IMR-90 (cell line): ENCODE results near the gene PPP2R5A. TPM values are rescaled to one million over a fixed set of nuclear protein-coding genes. Genes with fewer than 3 reads are reported as not detected.

ENCODE experiments used
- ATAC-seq: fragments of 200-7000 bp; cut with Tn5 transposase; 2 replicates; pipeline ENCODE4 v1.9.1; 2020; ENCODE audit warnings: low read depth, mild to moderate bottlenecking, moderate library complexity
- BruUV-seq: library from RNA; stranded (reverse); fragments of 400-500 nt; replicated peaks from 2 replicates; lab custom pipeline; 2021; lab: Mats Ljungman, UMichigan
- CTCF ChIA-PET: fragments of 300-600 bp; formaldehyde crosslinking; extraction: SDS; loops from one replicate; lab custom pipeline; 2021; ENCODE audit warnings: antibody characterized with exemption; lab: Yijun Ruan, JAX
- POLR2A ChIA-PET: fragments of 300-600 bp; sonication (Branson Sonifier 250); formaldehyde crosslinking; loops from one replicate; lab custom pipeline; 2022; ENCODE audit warnings: antibody characterized with exemption; ENCODE audit not compliant: unreplicated experiment; lab: Charles Lee
- DNase-seq: peaks from one replicate; pipeline ENCODE4 v3.0.0; 2013
- H2AFZ ChIP-seq: replicated peaks from 2 replicates; pipeline ENCODE3; 2013; ENCODE audit warnings: low read length, mild to moderate bottlenecking; ENCODE audit not compliant: poor library complexity
- H2AK5ac ChIP-seq: 2 replicates; pipeline ENCODE4 v1.6.1; 2013; ENCODE audit warnings: low read depth, low read length, inconsistent platforms
- H2AK9ac ChIP-seq: replicated peaks from 2 replicates; pipeline ENCODE3; 2013; ENCODE audit warnings: mild to moderate bottlenecking, low read depth, low read length, moderate library complexity; ENCODE audit not compliant: poor library complexity
- H2BK120ac ChIP-seq: 2 replicates; pipeline ENCODE4 v1.6.1; 2013; ENCODE audit warnings: low read depth, low read length, inconsistent platforms
- H2BK15ac ChIP-seq: 3 replicates; pipeline ENCODE4 v1.6.1; 2013; ENCODE audit warnings: low read depth, low read length, inconsistent platforms
- H2BK20ac ChIP-seq: 2 replicates; pipeline ENCODE4 v1.6.1; 2013; ENCODE audit warnings: low read depth, mild to moderate bottlenecking, inconsistent platforms, low read length, moderate library complexity
- H2BK5ac ChIP-seq: 2 replicates; pipeline ENCODE4 v1.6.1; 2013; ENCODE audit warnings: mild to moderate bottlenecking, low read depth, low read length, inconsistent platforms; ENCODE audit not compliant: poor library complexity, severe bottlenecking
- H3K14ac ChIP-seq: replicated peaks from 2 replicates; pipeline ENCODE4 v1.6.1; 2013; ENCODE audit warnings: low read depth, low read length, inconsistent platforms
- H3K18ac ChIP-seq: 2 replicates; pipeline ENCODE4 v1.6.1; 2013; ENCODE audit warnings: low read depth, low read length, control low read depth
- H3K23ac ChIP-seq: 2 replicates; pipeline ENCODE4 v1.6.1; 2013; ENCODE audit warnings: low read depth, low read length, inconsistent platforms
- H3K27ac ChIP-seq: 2 replicates; pipeline ENCODE4 v1.5.1; 2013; ENCODE audit warnings: mild to moderate bottlenecking, control low read depth, low read length; ENCODE audit not compliant: insufficient read depth
- H3K27me3 ChIP-seq: 2 replicates; pipeline ENCODE4 v1.6.1; 2013; ENCODE audit warnings: low read length; ENCODE audit not compliant: control insufficient read depth, insufficient read depth
- H3K36me3 ChIP-seq: 2 replicates; pipeline ENCODE4 v1.6.1; 2013; ENCODE audit warnings: low read length, mixed read lengths; ENCODE audit not compliant: control insufficient read depth, insufficient read depth
- H3K4ac ChIP-seq: 2 replicates; pipeline ENCODE4 v1.6.1; 2013; ENCODE audit warnings: low read depth, low read length, inconsistent platforms
- H3K4me1 ChIP-seq: 2 replicates; pipeline ENCODE4 v1.6.1; 2013; ENCODE audit warnings: low read length, mixed read lengths; ENCODE audit not compliant: control insufficient read depth, insufficient read depth
- H3K4me2 ChIP-seq: 2 replicates; pipeline ENCODE4 v1.6.1; 2013; ENCODE audit warnings: low read depth, mild to moderate bottlenecking, control low read depth, low read length, moderate library complexity
- H3K4me3 ChIP-seq: 2 replicates; pipeline ENCODE4 v1.5.1; 2013; ENCODE audit warnings: low read depth, mild to moderate bottlenecking, control low read depth, low read length, moderate library complexity; ENCODE audit not compliant: insufficient read depth
- H3K56ac ChIP-seq: 2 replicates; pipeline ENCODE4 v1.6.1; 2013; ENCODE audit warnings: low read length, inconsistent platforms; ENCODE audit not compliant: insufficient read depth; ENCODE audit errors: extremely low read depth
- H3K79me1 ChIP-seq, 2 experiments: 2 replicates each; pipeline ENCODE4 v1.6.1; 2013; ENCODE audit warnings: low read length in 2 of 2, inconsistent platforms in 1 of 2, low read depth in 1 of 2
- H3K9ac ChIP-seq: 2 replicates; pipeline ENCODE4 v1.6.1; 2013; ENCODE audit warnings: low read depth, low read length, control low read depth
- H3K9me1 ChIP-seq: 2 replicates; pipeline ENCODE4 v1.6.1; 2013; ENCODE audit warnings: low read length, inconsistent platforms; ENCODE audit not compliant: insufficient read depth
- H3K9me3 ChIP-seq: 2 replicates; pipeline ENCODE4 v1.6.1; 2013; ENCODE audit warnings: low read length; ENCODE audit not compliant: control insufficient read depth, insufficient read depth
- H4K20me1 ChIP-seq: 2 replicates; pipeline ENCODE4 v1.6.1; 2013; ENCODE audit warnings: low read length, inconsistent platforms; ENCODE audit not compliant: insufficient read depth
- H4K5ac ChIP-seq: 2 replicates; pipeline ENCODE4 v1.6.1; 2013; ENCODE audit warnings: mild to moderate bottlenecking, low read depth, low read length, control low read depth
- H4K8ac ChIP-seq, 2 experiments: 2 replicates each; pipeline ENCODE4 v1.6.1; 2013; ENCODE audit warnings: low read depth in 2 of 2, low read length in 2 of 2, control low read depth in 1 of 2, inconsistent platforms in 1 of 2
- H4K91ac ChIP-seq: 2 replicates; pipeline ENCODE4 v1.6.1; 2013; ENCODE audit warnings: low read depth, low read length, inconsistent platforms; ENCODE audit not compliant: insufficient read depth
- CEBPB ChIP-seq: IDR thresholded peaks from 2 replicates; pipeline ENCODE4 v1.6.1; 2012; ENCODE audit warnings: low read depth, low read length, improper control_type of control experiment
- CHD1 ChIP-seq: IDR thresholded peaks from 2 replicates; pipeline ENCODE4 v1.6.1; 2012; ENCODE audit warnings: low read depth, low read length, improper control_type of control experiment
- MAFK ChIP-seq: IDR thresholded peaks from 2 replicates; pipeline ENCODE4 v1.6.1; 2012; ENCODE audit warnings: low read depth, low read length, improper control_type of control experiment
- MAZ ChIP-seq: IDR thresholded peaks from 2 replicates; pipeline ENCODE4 v1.6.1; 2012; ENCODE audit warnings: low read depth, mild to moderate bottlenecking, low read length, improper control_type of control experiment, moderate library complexity, borderline replicate concordance
- NFE2L2 ChIP-seq: fragments of 150-350 bp; IDR thresholded peaks from 2 replicates; pipeline ENCODE4 v1.6.1; 2016; ENCODE audit warnings: low read depth, mild to moderate bottlenecking, low read length
- RAD21 ChIP-seq: IDR thresholded peaks from 2 replicates; pipeline ENCODE4 v1.6.1; 2012; ENCODE audit warnings: low read length, improper control_type of control experiment
- SMC3 ChIP-seq: fragments of 150-350 bp; IDR thresholded peaks from 2 replicates; pipeline ENCODE4 v1.6.1; 2016; ENCODE audit warnings: low read depth, mild to moderate bottlenecking, antibody characterized with exemption, low read length, moderate library complexity
- WGBS, 2 experiments: methylation state at CpG; one replicate each; pipeline versions ENCODE4 v1.1.5 to v1.1.7; 2013; ENCODE audit warnings: missing lambda C conversion rate in 2 of 2; ENCODE audit not compliant: insufficient read length in 1 of 2; ENCODE audit errors: extremely low coverage in 2 of 2; 5-methylcytosine and 5-hydroxymethylcytosine counted together
- dilution Hi-C: fragments of 300-500 bp; cut with HindIII; formaldehyde crosslinking; loops from one replicate; pipeline ENCODE4 v1.14.3; 2018; ENCODE audit warnings: low sequenced_read_pairs; ENCODE audit not compliant: unreplicated experiment
- in situ Hi-C: fragments of 300-500 bp; cut with MboI; formaldehyde crosslinking; loops from 3 replicates; pipeline ENCODE4 v1.14.3; 2019; ENCODE audit warnings: low sequenced_read_pairs, inconsistent platforms, mixed read lengths
- intact Hi-C: fragments of 100-400 bp; cut with micrococcal nuclease; formaldehyde crosslinking; loops from 2 replicates; pipeline ENCODE4 v1.10.0; 2022
- polyA plus RNA-seq, 3 experiments: library from polyadenylated mRNA; depleted of rRNA; stranded (reverse); fragments of >200 nt; gene quantifications; 2 replicates each; pipeline ENCODE4 v1.2.3, GENCODE V29; 2012; ENCODE audit warnings: low replicate concordance in 1 of 3
- total RNA-seq: library from RNA; depleted of rRNA; stranded (reverse); fragments of >200 nt; gene quantifications from 2 replicates; pipeline ENCODE4 v1.2.3, GENCODE V29; 2012
- TF ChIP-seq, protein P1 (sequence below): fragments of 150-350 bp; IDR thresholded peaks from 2 replicates; pipeline ENCODE4 v1.6.1; 2017; ENCODE audit warnings: mild to moderate bottlenecking, antibody characterized with exemption, low read length, low read depth

The PPP2R5A gene
- total and polyA plus RNA-seq, 2 of the 4 experiments (the other 2 are of a cell fraction) = 8.4 to 12.6 TPM

DNA sequence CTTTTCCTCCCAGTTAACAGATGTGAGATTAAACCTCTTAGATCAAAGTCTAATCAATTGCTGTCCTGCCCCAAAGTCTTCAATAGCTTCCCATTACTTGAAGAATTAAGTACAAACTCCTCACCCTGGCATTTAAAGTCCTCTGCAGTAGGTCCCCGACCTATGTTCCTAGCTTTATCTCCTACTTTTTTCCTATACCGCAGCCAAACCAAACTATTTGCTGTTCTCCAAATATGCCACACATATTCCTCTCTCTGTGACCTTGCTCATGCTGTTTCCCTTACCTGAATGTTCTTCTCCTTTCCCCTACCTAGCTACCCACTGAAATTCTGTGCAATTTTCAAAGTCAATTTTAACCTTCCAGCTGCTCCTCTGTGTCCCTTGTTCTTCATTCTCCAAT lies 14.0 kb upstream of the PPP2R5A start:
- Histone ChIP-seq H3K27ac (no peak overlapping the region), H4K5ac (no peak overlapping the region), H2BK20ac (no peak overlapping the region), H3K4me2 (no peak overlapping the region), H3K56ac (no peak overlapping the region), H2AK5ac (no peak overlapping the region), H3K9ac (no peak overlapping the region), H3K23ac (no peak overlapping the region), H3K9me3 (no peaks in the 10 kb centered on the region), H3K14ac (no peak overlapping the region), H3K18ac (no peak overlapping the region), H3K36me3 (no peaks in the 10 kb centered on the region), H3K27me3 (peaks cover 10% of the 10 kb centered on the region; the same call in 1 of the 2 replicates), H3K79me1 (no peaks in the 10 kb centered on the region), H3K4ac (no peak overlapping the region), H2AK9ac (no peak overlapping the region), H2AFZ (no peak overlapping the region), H3K4me3 (no peak overlapping the region), H2BK15ac (no peak overlapping the region), H3K9me1 (no peaks in the 10 kb centered on the region), H2BK5ac (no peak overlapping the region), H4K91ac (no peak overlapping the region), H2BK120ac (no peak overlapping the region), H4K20me1 (no peaks in the 10 kb centered on the region), H3K4me1 (peaks cover 3% of the 10 kb centered on the region; the same call in 1 of the 2 replicates), H4K8ac (no peak overlapping the region)
- ChIA-PET CTCF (no interaction called here), POLR2A (no interaction called here)
- WGBS, 2 experiments = 76% methylated on average over 2 of the region's 2 CpGs; no CpG with 5 or more reads in 1 of the 2 experiments
- dilution Hi-C loops = no loop called here
- no TSS peak for BruUV-seq
- ATAC-seq (no peak), DNase-seq (no peak)
- intact Hi-C loops = no loop called here
- TF ChIP-seq MAZ (no peak), CHD1 (no peak), CEBPB (no peak), RAD21 (no peak), MAFK (no peak), NFE2L2 (no peak), SMC3 (no peak)
- TF ChIP-seq, protein P1, sequence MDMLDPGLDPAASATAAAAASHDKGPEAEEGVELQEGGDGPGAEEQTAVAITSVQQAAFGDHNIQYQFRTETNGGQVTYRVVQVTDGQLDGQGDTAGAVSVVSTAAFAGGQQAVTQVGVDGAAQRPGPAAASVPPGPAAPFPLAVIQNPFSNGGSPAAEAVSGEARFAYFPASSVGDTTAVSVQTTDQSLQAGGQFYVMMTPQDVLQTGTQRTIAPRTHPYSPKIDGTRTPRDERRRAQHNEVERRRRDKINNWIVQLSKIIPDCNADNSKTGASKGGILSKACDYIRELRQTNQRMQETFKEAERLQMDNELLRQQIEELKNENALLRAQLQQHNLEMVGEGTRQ = no peak
- in situ Hi-C loops = no loop called here
